HEK293T (cell line): ENCODE results near the gene TCEANC2.

Experiments used
- BHLHE40 ChIP-seq: fragments of 450-650 bp; IDR thresholded peaks from 2 replicates; pipeline ENCODE4 v1.6.1; 2016; ENCODE audit warnings: mild to moderate bottlenecking, moderate library complexity, borderline replicate concordance
- CTBP1 ChIP-seq: fragments of 450-650 bp; IDR thresholded peaks from 2 replicates; pipeline ENCODE4 v1.6.1; 2016; ENCODE audit warnings: borderline replicate concordance
- FOXK2 ChIP-seq: fragments of 450-650 bp; IDR thresholded peaks from 2 replicates; pipeline ENCODE4 v1.6.1; 2016; ENCODE audit warnings: mild to moderate bottlenecking
- HDGF ChIP-seq: fragments of 450-650 bp; IDR thresholded peaks from 2 replicates; pipeline ENCODE4 v1.6.1; 2017; ENCODE audit warnings: antibody characterized with exemption, borderline replicate concordance
- ZNF384 ChIP-seq: fragments of 450-650 bp; IDR thresholded peaks from 2 replicates; pipeline ENCODE4 v1.6.1; 2016
- TF ChIP-seq, protein P1 (sequence below): fragments of 450-650 bp; IDR thresholded peaks from 2 replicates; pipeline ENCODE4 v1.6.1; 2016

- TF ChIP-seq FOXK2 (no peak), CTBP1 (no peak), BHLHE40 (no peak), ZNF384 (no peak), HDGF (no peak)
- TF ChIP-seq, protein P1, sequence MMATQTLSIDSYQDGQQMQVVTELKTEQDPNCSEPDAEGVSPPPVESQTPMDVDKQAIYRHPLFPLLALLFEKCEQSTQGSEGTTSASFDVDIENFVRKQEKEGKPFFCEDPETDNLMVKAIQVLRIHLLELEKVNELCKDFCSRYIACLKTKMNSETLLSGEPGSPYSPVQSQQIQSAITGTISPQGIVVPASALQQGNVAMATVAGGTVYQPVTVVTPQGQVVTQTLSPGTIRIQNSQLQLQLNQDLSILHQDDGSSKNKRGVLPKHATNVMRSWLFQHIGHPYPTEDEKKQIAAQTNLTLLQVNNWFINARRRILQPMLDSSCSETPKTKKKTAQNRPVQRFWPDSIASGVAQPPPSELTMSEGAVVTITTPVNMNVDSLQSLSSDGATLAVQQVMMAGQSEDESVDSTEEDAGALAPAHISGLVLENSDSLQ: no peak
Measured at GRCh38 chr1:54054438-54054749, 986 bp downstream of the TCEANC2 start.
